ENCODE results near the gene TTPAL. TPM values are rescaled to one million over a fixed set of nuclear protein-coding genes. Genes with fewer than 3 reads are reported as not detected.

The TTPAL gene
- total RNA-seq, 1 experiment from 2014 or later: 20.4 TPM

DNA sequence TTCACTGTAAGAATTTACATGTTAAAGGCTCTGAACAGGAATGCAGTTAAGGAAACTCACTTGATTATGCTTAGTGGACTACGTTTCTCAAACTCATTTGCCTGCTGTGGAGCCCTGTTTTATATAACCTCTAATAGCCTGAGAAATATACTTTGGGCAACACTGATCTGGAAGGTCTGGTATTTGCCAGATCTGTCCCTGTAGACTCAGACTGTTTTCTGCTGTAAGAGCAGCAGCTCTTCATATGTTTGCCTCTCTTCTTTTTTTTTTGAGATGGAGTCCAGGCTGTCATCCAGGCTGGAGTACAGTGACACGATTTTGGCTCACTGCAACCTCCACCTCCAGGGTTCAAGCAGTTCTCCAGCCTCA, 10.1 kb downstream of the TTPAL start:
- Histone ChIP-seq H3K9ac (ENCODE audit: low read length) (no peak overlapping the region), H2AFZ (ENCODE audit: low read depth, low read length, poor library complexity, severe bottlenecking) (no peak overlapping the region), H3K79me2 (ENCODE audit: insufficient read depth, low read length) (no peaks in the 10 kb centered on the region), H3K36me3 (ENCODE audit: control insufficient read depth in 1 of 2, insufficient read depth in 2 of 2, low read length in 2 of 2) (peaks cover 25 to 29% of the 10 kb centered on the region in 2 experiments; a peak in 3 of 4 replicates), H3K27ac (ENCODE audit: low read depth, low read length) (no peak overlapping the region), H3K4me3 (replicated peaks in 1 of 2; ENCODE audit: low read depth in 1 of 2, low read length in 2 of 2) (no peak overlapping the region), H3K9me2 (ENCODE audit: insufficient read depth) (no peaks in the 10 kb centered on the region), H3K4me2 (ENCODE audit: low read length) (no peak overlapping the region), H3K9me3 (ENCODE audit: control insufficient read depth in 1 of 2, insufficient read depth in 1 of 2, low read depth in 1 of 2, low read length in 2 of 2) (no peaks in the 10 kb centered on the region), H3K4me1 (ENCODE audit: control insufficient read depth in 1 of 2, insufficient read depth in 2 of 2, low read length in 2 of 2) (no peaks in the 10 kb centered on the region), H4K20me1 (ENCODE audit: insufficient read depth) (no peaks in the 10 kb centered on the region), H3K27me3 (ENCODE audit: insufficient read depth, low read length) (no peaks in the 10 kb centered on the region)
- ChIA-PET POLR2A (no interaction called here), RAD21 (ENCODE audit: low non-redundant PET in 1 of 2, low total read pairs in 2 of 2, uncharacterized antibody in 2 of 2, unreplicated experiment in 2 of 2) (no interaction called here), CTCF (no interaction called here)
- ATAC-seq: no peak
- intact Hi-C loops (cut with micrococcal nuclease): no loop called here
- no TSS peak for BruUV-seq (replicated peaks)
- DNase-seq (ENCODE audit: low read depth, low spot score): no peak
- TF ChIP-seq EGR1 (IDR thresholded peaks at IDR 0.05; ENCODE audit: low read depth) (no peak), SRF (IDR thresholded peaks at IDR 0.05; ENCODE audit: low read depth) (no peak), CBX3 (IDR thresholded peaks at IDR 0.05; ENCODE audit: low read depth) (no peak), SP1 (IDR thresholded peaks at IDR 0.05; ENCODE audit: low read depth) (no peak), YY1 (IDR thresholded peaks at IDR 0.05; ENCODE audit: extremely low read depth, insufficient replicate concordance, low read depth, low read length) (no peak), TCF7L2 (IDR thresholded peaks at IDR 0.05; ENCODE audit: borderline replicate concordance, extremely low read depth, insufficient read depth, insufficient read length) (no peak), ZBTB33 (IDR thresholded peaks at IDR 0.05; ENCODE audit: extremely low read depth, insufficient replicate concordance, low read length) (no peak), ELF1 (IDR thresholded peaks at IDR 0.05; ENCODE audit: borderline replicate concordance, low read depth) (no peak), POLR2A (IDR thresholded peaks at IDR 0.05; ENCODE audit: borderline replicate concordance, extremely low read depth, insufficient read depth, insufficient read length) (no peak), CEBPB (IDR thresholded peaks at IDR 0.05; ENCODE audit: low read depth) (no peak), POLR2AphosphoS5 (IDR thresholded peaks at IDR 0.05; ENCODE audit: low read depth, low read length) (no peak), ZFX (IDR thresholded peaks at IDR 0.05) (no peak), REST (IDR thresholded peaks at IDR 0.05; ENCODE audit: low read depth) (no peak), JUND (IDR thresholded peaks at IDR 0.05) (no peak), EZH2phosphoT487 (IDR thresholded peaks at IDR 0.05; ENCODE audit: borderline replicate concordance) (no peak), SIN3A (IDR thresholded peaks at IDR 0.05; ENCODE audit: low read depth) (no peak), EZH2 (IDR thresholded peaks at IDR 0.05) (no peak)
- TF ChIP-seq, protein P1, sequence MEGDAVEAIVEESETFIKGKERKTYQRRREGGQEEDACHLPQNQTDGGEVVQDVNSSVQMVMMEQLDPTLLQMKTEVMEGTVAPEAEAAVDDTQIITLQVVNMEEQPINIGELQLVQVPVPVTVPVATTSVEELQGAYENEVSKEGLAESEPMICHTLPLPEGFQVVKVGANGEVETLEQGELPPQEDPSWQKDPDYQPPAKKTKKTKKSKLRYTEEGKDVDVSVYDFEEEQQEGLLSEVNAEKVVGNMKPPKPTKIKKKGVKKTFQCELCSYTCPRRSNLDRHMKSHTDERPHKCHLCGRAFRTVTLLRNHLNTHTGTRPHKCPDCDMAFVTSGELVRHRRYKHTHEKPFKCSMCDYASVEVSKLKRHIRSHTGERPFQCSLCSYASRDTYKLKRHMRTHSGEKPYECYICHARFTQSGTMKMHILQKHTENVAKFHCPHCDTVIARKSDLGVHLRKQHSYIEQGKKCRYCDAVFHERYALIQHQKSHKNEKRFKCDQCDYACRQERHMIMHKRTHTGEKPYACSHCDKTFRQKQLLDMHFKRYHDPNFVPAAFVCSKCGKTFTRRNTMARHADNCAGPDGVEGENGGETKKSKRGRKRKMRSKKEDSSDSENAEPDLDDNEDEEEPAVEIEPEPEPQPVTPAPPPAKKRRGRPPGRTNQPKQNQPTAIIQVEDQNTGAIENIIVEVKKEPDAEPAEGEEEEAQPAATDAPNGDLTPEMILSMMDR (IDR thresholded peaks at IDR 0.05 in 2 of 3, conservative IDR thresholded peaks at IDR 0.05 in 1 of 3; ENCODE audit: borderline replicate concordance in 1 of 3, insufficient read depth in 1 of 3, low read depth in 2 of 3, low read length in 2 of 3): no peak
- TF ChIP-seq, protein P2, sequence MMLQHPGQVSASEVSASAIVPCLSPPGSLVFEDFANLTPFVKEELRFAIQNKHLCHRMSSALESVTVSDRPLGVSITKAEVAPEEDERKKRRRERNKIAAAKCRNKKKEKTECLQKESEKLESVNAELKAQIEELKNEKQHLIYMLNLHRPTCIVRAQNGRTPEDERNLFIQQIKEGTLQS (IDR thresholded peaks at IDR 0.05): no peak

Data from HCT116 (cell line).